Thoracic aorta (tissue), 2 donors: ENCODE data around the gene GOLGA3. TPM values are rescaled to one million over a fixed set of nuclear protein-coding genes. Genes with fewer than 3 reads are reported as not detected.

ENCODE experiments used
- ATAC-seq: fragments of 150-250 bp; one replicate; pipeline ENCODE4 v1.8.0; 2017; ENCODE audit warnings: low read depth; ENCODE audit not compliant: insufficient number of reproducible peaks, low FRiP score
- DNase-seq: peaks from one replicate; pipeline ENCODE4 v3.0.0-alpha.2; 2020; ENCODE audit warnings: low spot score
- H3K27ac ChIP-seq, 2 donors: fragments of 200-600 bp; sonication (generic); 1 replicate in 1 of 2; 2 replicates in 1 of 2; pipeline ENCODE4 v1.5.1; 2016; ENCODE audit warnings: mild to moderate bottlenecking in 2 of 2, moderate library complexity in 2 of 2
- H3K27me3 ChIP-seq: fragments of 200-600 bp; sonication (generic); replicated peaks from 2 replicates; pipeline ENCODE4 v1.6.0; 2016; ENCODE audit warnings: mild to moderate bottlenecking; ENCODE audit not compliant: insufficient read depth
- H3K36me3 ChIP-seq: fragments of 200-600 bp; sonication (generic); one replicate; pipeline ENCODE4 v1.5.1; 2016
- H3K4me1 ChIP-seq, 2 donors: fragments of 200-600 bp; sonication (generic); 1 replicate in 1 of 2; 2 replicates in 1 of 2; pipeline versions ENCODE4 v1.5.1 to v1.6.0; 2016; ENCODE audit warnings: low read depth in 2 of 2, mild to moderate bottlenecking in 1 of 2; ENCODE audit not compliant: control insufficient read depth in 1 of 2
- H3K4me3 ChIP-seq: fragments of 200-600 bp; sonication (generic); 2 replicates; pipeline ENCODE4 v1.5.1; 2016; ENCODE audit warnings: mild to moderate bottlenecking
- H3K9me3 ChIP-seq: fragments of 200-600 bp; sonication (generic); 2 replicates; pipeline ENCODE4 v1.5.1; 2016
- total RNA-seq, 2 donors: library from RNA; depleted of rRNA; stranded (reverse); fragments of >200 nt; gene quantifications; one replicate each; pipeline versions ENCODE4 v1.1.0 to v1.2.3, GENCODE V29; 2016
- TF ChIP-seq, protein P1 (sequence below): fragments of 200-600 bp; sonication (generic); IDR thresholded peaks from one replicate; pipeline ENCODE4 v1.5.1; 2019; ENCODE audit warnings: antibody characterized with exemption

GOLGA3 gene
- total RNA-seq, 2 donors from 2014 or later, result 125 to 137 TPM

DNA sequence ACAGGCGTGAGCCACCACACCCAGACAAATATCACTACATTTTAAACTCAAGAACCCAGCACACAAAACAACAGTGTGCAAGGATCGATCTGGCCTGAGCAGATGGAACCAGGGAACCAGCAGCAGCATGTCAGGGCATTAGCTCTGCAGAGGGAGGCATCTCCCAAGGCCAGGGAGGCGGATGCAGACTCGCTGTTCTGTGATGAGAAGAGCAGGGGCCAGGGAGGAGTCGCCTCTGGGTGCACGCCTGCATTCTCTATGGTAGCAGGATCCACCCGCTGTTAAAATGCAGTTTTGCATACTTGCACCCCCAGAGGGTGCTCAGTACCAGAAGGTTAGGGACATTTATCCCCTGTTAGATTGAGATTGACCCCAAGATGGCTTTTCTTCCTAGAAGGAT lies 100.2 kb downstream of the GOLGA3 start:
- Histone ChIP-seq H3K4me3 (no peak overlapping the region), H3K9me3 (no peaks in the 10 kb centered on the region), H3K27ac (no peak overlapping the region), H3K36me3 (peaks cover 84% of the 10 kb centered on the region), H3K4me1 (no peaks in the 10 kb centered on the region), H3K27me3 (no peaks in the 10 kb centered on the region)
- TF ChIP-seq, protein P1, sequence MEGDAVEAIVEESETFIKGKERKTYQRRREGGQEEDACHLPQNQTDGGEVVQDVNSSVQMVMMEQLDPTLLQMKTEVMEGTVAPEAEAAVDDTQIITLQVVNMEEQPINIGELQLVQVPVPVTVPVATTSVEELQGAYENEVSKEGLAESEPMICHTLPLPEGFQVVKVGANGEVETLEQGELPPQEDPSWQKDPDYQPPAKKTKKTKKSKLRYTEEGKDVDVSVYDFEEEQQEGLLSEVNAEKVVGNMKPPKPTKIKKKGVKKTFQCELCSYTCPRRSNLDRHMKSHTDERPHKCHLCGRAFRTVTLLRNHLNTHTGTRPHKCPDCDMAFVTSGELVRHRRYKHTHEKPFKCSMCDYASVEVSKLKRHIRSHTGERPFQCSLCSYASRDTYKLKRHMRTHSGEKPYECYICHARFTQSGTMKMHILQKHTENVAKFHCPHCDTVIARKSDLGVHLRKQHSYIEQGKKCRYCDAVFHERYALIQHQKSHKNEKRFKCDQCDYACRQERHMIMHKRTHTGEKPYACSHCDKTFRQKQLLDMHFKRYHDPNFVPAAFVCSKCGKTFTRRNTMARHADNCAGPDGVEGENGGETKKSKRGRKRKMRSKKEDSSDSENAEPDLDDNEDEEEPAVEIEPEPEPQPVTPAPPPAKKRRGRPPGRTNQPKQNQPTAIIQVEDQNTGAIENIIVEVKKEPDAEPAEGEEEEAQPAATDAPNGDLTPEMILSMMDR, result no peak
- DNase-seq (no peak), ATAC-seq (no peak)

DNA sequence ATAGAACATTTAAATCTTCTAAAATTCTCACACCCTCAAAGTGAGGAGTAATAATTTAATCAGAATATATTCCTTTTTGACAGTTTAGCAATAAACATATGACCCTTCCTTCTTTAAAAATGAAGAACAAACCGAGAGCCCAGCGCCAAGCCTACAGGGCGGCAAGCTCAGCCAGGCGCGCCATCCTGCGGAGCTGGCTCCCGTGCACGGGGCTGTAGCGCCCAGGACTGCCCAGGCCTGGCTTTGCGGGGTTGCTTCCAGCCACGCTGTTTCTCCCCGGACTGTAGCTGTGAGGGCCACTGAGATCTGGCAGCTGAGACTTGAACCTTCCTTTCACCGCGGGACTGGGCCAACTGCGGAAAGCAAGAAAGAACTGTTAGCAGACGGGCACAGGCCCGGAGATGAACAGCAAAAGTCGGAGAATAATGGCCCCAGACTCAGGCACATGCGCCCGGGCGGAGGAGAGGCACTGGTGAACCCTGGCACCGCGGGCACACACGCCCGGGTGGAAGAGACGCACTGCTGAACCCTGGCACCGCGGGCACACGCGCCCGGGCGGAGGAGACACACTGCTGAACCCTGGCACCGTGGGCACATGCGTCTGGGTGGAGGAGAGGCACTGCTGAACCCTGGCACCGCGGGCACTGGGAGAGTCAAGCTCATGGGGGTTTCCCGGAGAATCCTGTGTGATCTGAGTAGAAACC lies 101.4 kb downstream of the GOLGA3 start:
- Histone ChIP-seq H3K4me3 (no peak overlapping the region), H3K4me1 (no peaks in the 10 kb centered on the region), H3K27ac (no peak overlapping the region), H3K9me3 (no peaks in the 10 kb centered on the region), H3K27me3 (no peaks in the 10 kb centered on the region), H3K36me3 (peaks cover 71% of the 10 kb centered on the region)
- TF ChIP-seq, protein P1, result no peak
- no peak for DNase-seq
- ATAC-seq, result no peak

DNA sequence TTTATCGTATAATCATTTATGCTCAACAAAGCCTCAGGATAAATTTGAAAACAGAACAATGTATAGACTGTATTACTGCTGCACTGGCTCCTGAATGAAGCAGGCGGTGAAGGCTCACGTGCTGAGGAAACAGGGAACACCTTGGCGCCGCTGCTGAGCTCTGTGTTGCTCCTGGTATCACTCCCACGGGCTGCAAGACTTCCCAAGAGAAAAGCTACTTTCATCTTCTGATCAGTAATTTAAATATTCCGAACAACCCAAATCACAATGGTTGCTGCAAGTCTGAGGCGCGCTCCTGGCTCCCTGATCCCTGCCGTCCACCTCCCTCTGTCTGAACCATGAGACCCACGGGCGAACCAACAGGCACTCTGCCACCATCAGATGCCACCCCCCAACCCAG lies 102.3 kb downstream of the GOLGA3 start:
- H3K27ac ChIP-seq, result no peak overlapping the region
- TF ChIP-seq, protein P1, result no peak
- no peaks in the 10 kb centered on the region for H3K9me3 ChIP-seq
- no peaks in the 10 kb centered on the region for H3K27me3 ChIP-seq
- no peak overlapping the region for H3K4me3 ChIP-seq
- no peaks in the 10 kb centered on the region for H3K4me1 ChIP-seq
- DNase-seq (no peak), ATAC-seq (no peak)
- H3K36me3 ChIP-seq, result peaks cover 64% of the 10 kb centered on the region

DNA sequence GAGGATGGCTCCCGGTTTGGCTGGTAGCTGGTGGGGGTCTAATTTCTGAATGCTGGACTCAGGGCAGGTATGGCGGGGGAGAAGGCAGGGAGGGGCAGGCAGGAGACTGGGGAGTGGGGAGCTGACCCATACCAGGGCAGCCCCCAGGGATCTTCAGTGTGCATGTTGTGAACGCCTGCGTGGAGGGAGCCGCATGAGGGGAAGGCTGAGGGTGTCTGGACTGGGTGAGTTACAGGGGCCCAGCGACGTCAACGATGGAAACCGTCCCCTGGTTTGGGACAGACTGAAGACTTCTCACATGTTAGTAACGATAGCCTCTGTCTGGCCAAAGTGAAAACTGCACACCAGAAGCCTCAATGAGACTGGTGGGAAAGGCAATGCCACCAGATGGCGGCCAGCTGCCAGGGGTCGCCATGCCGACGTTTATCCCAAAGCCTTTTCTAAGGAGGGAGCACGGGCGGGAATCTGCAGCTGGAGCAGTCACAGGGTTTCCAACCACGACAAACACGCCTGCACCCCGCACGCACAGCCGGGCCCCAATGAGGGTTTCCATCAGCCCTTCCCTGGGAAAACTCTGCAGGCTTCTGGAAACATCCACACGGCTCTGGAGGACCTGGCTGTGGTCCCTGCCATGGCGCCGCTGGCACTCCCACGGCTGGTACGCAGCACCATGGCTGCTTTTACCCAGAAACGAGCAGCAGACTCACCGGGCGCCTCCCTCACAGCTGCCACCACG lies 104.0 kb downstream of the GOLGA3 start:
- Histone ChIP-seq H3K27me3 (no peaks in the 10 kb centered on the region), H3K36me3 (peaks cover 63% of the 10 kb centered on the region), H3K27ac (no peak overlapping the region), H3K4me1 (no peaks in the 10 kb centered on the region), H3K9me3 (no peaks in the 10 kb centered on the region), H3K4me3 (no peak overlapping the region)
- ATAC-seq (no peak), DNase-seq (no peak)
- TF ChIP-seq, protein P1, result no peak

DNA sequence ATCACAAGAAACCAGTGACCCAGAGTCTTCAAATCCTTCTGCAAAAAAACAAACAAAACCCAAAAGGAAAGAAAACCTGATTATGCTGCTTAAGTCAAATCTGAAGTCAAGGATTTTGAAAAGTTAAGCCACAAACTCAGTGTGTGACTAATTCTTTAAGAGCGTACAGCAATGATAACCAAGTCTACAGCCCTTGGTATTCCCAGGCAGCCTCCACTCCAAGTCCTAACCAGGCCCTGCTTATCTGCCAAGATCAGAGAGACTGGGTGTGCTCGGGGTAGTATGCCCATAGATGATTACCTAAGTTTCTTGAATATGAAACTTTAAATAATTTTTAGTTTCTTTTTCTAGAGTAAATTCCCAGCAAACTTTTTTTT lies 104.9 kb downstream of the GOLGA3 start:
- no peak for DNase-seq
- Histone ChIP-seq H3K36me3 (peaks cover 67% of the 10 kb centered on the region), H3K27ac (no peak overlapping the region), H3K27me3 (no peaks in the 10 kb centered on the region), H3K9me3 (no peaks in the 10 kb centered on the region), H3K4me3 (no peak overlapping the region), H3K4me1 (no peaks in the 10 kb centered on the region)
- ATAC-seq, result no peak
- TF ChIP-seq, protein P1, result no peak
